KMS-11 (cell line): Measurements from ENCODE around the gene CETN3.

ENCODE experiments used
- H2AFZ ChIP-seq: fragments of 200-600 bp; sonication (generic); 2 replicates; pipeline ENCODE4 v1.6.1; 2016; ENCODE audit warnings: antibody characterized with exemption, mixed run types, low read depth
- H3K27ac ChIP-seq: fragments of 200-600 bp; sonication (generic); 2 replicates; pipeline ENCODE4 v1.6.1; 2016; ENCODE audit warnings: mild to moderate bottlenecking, mixed run types
- H3K27me3 ChIP-seq: fragments of 200-600 bp; sonication (generic); 2 replicates; pipeline ENCODE4 v1.6.1; 2017; ENCODE audit warnings: mild to moderate bottlenecking, low read depth, mixed run types, moderate library complexity; ENCODE audit not compliant: insufficient read depth
- H3K36me3 ChIP-seq: fragments of 200-600 bp; sonication (generic); 2 replicates; pipeline ENCODE4 v1.6.1; 2017; ENCODE audit warnings: mild to moderate bottlenecking, mixed run types; ENCODE audit not compliant: insufficient read depth
- H3K4me1 ChIP-seq: fragments of 200-600 bp; sonication (generic); 2 replicates; pipeline ENCODE4 v1.6.1; 2016; ENCODE audit warnings: mild to moderate bottlenecking, low read depth, mixed run types; ENCODE audit not compliant: poor library complexity, severe bottlenecking
- H3K4me2 ChIP-seq: fragments of 200-600 bp; sonication (generic); 2 replicates; pipeline ENCODE4 v1.7.0; 2016; ENCODE audit warnings: mild to moderate bottlenecking, mixed run types
- H3K4me3 ChIP-seq: fragments of 200-600 bp; sonication (generic); IDR thresholded peaks from 2 replicates; pipeline ENCODE4 v1.6.1; 2017; ENCODE audit warnings: low read depth, low read length, mixed read lengths; ENCODE audit not compliant: insufficient read depth
- H3K79me2 ChIP-seq: fragments of 200-600 bp; sonication (generic); 2 replicates; pipeline ENCODE4 v1.6.1; 2016; ENCODE audit warnings: low read depth, mixed run types; ENCODE audit not compliant: insufficient read depth
- H3K9ac ChIP-seq: fragments of 200-600 bp; sonication (generic); 2 replicates; pipeline ENCODE4 v1.6.1; 2016; ENCODE audit warnings: mild to moderate bottlenecking, mixed run types
- H4K20me1 ChIP-seq: fragments of 200-600 bp; sonication (generic); 2 replicates; pipeline ENCODE4 v1.6.1; 2016; ENCODE audit warnings: mild to moderate bottlenecking, mixed run types; ENCODE audit not compliant: insufficient read depth
- TF ChIP-seq, protein P1 (sequence below): fragments of 200-600 bp; sonication (generic); conservative IDR thresholded peaks from 2 replicates; pipeline ENCODE4 v1.6.1; 2017; ENCODE audit warnings: low read depth, mild to moderate bottlenecking, antibody characterized with exemption, low read length, moderate library complexity, mixed read lengths

The CETN3 gene

DNA sequence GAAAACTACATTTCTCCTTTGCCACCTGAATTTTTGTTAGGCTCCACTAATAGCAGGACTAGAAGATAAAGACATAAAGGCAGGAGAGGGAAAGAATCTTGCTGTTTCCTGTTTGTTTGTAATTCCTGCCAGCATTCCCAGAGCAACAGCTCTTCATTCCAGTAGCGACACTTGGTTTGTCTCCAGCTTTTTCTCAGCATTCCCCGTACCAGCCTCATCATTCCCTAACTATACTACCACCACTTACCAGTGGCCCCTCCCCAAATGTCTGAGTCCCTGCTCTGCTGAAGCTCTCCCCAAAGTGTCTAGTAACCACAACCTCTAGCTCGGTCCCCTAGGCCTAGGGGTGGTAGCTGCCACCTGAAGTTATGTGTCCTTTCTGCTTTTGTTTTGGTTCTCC is 18.6 kb downstream of the CETN3 start:
- Histone ChIP-seq H3K36me3 (no peaks in the 10 kb centered on the region), H3K4me1 (no peaks in the 10 kb centered on the region), H3K4me2 (no peak overlapping the region), H4K20me1 (no peaks in the 10 kb centered on the region), H2AFZ (no peak overlapping the region), H3K9ac (no peak overlapping the region), H3K27me3 (no peaks in the 10 kb centered on the region), H3K79me2 (no peaks in the 10 kb centered on the region), H3K4me3 (no peak overlapping the region), H3K27ac (no peak overlapping the region)
- TF ChIP-seq, protein P1, sequence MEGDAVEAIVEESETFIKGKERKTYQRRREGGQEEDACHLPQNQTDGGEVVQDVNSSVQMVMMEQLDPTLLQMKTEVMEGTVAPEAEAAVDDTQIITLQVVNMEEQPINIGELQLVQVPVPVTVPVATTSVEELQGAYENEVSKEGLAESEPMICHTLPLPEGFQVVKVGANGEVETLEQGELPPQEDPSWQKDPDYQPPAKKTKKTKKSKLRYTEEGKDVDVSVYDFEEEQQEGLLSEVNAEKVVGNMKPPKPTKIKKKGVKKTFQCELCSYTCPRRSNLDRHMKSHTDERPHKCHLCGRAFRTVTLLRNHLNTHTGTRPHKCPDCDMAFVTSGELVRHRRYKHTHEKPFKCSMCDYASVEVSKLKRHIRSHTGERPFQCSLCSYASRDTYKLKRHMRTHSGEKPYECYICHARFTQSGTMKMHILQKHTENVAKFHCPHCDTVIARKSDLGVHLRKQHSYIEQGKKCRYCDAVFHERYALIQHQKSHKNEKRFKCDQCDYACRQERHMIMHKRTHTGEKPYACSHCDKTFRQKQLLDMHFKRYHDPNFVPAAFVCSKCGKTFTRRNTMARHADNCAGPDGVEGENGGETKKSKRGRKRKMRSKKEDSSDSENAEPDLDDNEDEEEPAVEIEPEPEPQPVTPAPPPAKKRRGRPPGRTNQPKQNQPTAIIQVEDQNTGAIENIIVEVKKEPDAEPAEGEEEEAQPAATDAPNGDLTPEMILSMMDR = no peak

DNA sequence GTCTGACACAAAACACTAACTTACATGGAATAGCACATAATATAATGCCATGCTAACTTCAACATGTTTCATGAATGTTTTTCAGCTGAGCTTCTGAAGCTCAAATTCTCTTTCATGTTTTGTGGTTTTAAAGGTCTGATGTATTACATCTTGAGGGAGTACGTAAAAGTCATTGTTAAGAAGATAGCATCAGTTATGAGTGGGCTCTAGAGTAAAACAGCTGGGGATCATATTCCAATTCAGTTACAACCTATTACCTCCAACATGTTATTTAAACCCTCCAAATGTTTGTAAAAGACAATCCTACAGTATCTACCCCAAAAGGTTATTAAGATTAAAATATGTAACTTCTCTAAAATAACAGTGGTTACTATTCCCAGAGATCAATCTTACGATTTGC is 19.2 kb downstream of the CETN3 start:
- Histone ChIP-seq H3K79me2 (no peaks in the 10 kb centered on the region), H4K20me1 (no peaks in the 10 kb centered on the region)

DNA sequence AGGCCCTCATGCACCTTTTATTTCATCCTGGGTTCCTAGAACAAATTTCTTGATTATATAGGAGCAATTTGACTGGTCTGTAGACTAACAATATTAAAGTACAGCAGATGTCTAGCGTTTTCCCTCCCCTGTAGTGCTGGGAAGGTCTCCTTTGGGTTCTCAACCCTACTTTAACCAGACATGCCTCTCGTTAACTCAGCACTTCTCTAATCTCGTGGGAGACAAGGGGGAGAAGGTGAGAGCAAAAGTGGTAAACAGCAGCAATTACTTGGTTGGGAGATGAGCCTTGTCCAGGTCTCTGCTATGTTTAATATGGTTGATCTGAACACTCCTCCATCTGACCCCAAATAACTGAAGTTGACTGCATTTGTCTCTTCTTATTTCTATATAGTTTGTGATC is 22.0 kb downstream of the CETN3 start:
- Histone ChIP-seq H3K4me2 (no peak overlapping the region), H2AFZ (no peak overlapping the region), H3K36me3 (no peaks in the 10 kb centered on the region), H3K27ac (no peak overlapping the region), H3K79me2 (no peaks in the 10 kb centered on the region), H3K27me3 (no peaks in the 10 kb centered on the region), H4K20me1 (no peaks in the 10 kb centered on the region), H3K9ac (no peak overlapping the region), H3K4me3 (no peak overlapping the region), H3K4me1 (no peaks in the 10 kb centered on the region)
- TF ChIP-seq, protein P1 = no peak

More for the DNA sequence above, 19.2 kb downstream of the CETN3 start:
- Histone ChIP-seq H3K4me2 (no peak overlapping the region), H3K36me3 (no peaks in the 10 kb centered on the region), H3K27ac (no peak overlapping the region), H3K4me3 (no peak overlapping the region), H3K4me1 (no peaks in the 10 kb centered on the region), H3K9ac (no peak overlapping the region), H2AFZ (no peak overlapping the region), H3K27me3 (no peaks in the 10 kb centered on the region)
- TF ChIP-seq, protein P1 = no peak

DNA sequence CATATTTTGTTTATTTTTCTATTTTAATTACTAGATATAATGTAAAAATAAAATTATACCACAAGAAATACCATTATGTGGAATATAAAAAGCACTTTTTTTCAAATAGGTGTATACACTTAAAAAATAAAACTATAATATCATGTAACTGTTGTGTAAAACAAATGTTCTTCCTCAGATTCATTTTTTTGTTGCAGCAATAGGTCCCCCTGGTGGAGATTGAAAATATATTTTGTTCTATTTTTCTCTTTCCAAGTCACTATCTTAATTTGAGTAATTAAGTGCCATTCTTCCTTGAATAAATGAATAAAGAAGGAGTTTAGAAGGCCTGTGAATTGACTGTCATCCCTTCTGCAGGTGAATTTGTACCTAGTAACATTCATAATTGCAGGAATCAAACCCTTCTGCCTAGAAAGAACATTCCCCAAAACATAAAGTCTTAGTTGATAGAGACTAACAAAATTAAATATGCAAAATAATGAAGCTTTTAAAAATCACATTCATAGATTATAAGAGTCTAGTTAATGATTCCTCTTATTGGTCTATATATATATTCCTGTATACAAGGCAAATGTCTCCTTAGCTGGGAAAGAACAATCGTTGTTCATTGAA is 23.4 kb downstream of the CETN3 start:
- H3K4me2 ChIP-seq = no peak overlapping the region
- H3K27me3 ChIP-seq = no peaks in the 10 kb centered on the region
- no peaks in the 10 kb centered on the region for H4K20me1 ChIP-seq
- H3K4me1 ChIP-seq = no peaks in the 10 kb centered on the region
- TF ChIP-seq, protein P1 = peak; percentile 77
- no peak overlapping the region for H2AFZ ChIP-seq
- no peak overlapping the region for H3K4me3 ChIP-seq
- H3K9ac ChIP-seq = no peak overlapping the region
- no peak overlapping the region for H3K27ac ChIP-seq
- H3K36me3 ChIP-seq = no peaks in the 10 kb centered on the region
- no peaks in the 10 kb centered on the region for H3K79me2 ChIP-seq
